DMS 273 (cell line): ENCODE measurements around the gene CWF19L2.

Experiments
- DNase-seq: peaks from one replicate; lab custom pipeline; 2025; ENCODE audit not compliant: unreplicated experiment; lab: John Stamatoyannopoulos, UW

Gene CWF19L2

DNA sequence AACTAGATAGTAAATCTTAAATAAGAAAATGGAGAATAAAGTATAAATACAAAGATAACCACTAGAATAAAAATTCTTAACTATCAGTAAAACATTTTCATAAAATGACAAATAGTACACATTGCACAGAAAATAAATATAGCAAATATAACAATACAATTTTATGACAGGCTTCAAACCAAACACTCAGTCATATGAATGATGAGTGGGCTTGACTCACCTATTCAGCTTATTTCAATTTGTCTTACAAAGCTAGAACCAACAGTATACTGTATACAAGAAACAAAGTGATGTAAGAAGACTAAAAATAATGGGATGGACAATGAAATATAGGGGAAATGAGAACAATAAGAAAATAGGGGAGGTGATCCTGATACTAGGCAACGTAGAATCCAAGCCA, 141.2 kb downstream of the CWF19L2 start:
- no peak for DNase-seq

DNA sequence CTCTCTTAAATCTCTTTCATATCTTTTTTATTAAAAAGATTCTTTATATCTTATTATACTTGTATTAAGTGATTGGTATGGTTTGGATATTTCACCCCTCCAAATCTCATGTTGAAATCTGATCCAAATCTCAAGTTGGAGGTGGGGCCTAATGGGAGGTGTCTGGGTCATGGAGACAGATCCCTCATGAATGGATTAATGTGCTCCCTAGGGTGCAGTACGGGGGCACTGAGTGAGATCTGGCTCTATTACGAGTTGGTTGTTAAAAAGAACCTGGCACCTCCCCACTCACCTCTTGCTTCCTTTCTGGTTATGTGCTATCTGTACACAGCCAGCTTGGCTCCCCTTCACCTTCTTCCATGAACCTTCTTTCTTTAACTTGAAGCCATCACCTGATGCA, 149.6 kb downstream of the CWF19L2 start:
- peak; percentile 1 for DNase-seq

DNA sequence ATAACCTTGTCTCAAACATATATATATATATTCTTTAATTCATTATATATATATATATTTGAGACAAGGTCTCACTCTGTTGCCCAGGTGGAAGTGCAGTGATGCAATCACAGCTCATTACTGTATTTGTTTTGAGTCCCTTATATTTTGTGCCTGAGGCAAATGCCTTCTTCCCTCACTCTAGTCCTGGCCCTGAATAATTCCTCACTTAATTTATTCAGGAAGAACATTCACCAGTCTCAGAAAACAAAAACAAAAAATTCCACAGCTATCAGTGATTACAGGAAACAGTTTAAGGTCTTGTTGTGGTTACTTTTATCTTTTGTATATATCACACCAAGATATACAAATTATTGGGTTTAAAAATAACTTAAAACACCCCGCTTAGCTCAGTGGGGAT, 155.7 kb downstream of the CWF19L2 start:
- no peak for DNase-seq

DNA sequence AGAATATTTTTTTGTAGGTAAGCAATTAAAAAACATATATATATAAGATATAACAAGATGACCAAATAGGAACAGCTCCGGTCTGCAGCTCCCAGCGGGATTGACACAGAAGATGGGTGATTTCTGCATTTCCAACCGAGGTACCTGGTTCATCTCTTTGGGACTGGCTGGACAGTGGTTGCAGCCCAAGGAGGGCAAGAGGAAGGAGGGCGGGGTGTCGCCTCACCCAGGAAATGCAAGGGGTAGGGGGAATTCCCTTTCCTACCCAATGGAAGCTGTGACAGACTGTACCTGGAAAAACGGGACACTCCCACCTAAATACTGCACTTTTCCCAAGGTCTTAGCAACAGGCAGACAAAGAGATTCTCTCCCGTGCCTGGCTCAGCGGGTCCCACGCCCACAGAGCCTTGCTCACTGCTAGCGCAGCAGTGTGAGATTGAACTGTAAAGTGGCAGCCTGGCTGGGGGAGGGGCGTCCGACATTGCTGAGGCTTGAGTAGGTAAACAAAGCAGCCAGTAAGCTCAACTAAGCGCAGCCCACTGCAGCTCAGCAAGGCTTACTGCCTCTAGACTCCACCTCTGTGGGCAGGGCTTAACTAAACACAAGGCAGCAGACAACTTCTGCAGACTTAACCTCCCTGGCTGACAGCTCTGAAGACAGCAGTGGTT, 163.8 kb downstream of the CWF19L2 start:
- no peak for DNase-seq

DNA sequence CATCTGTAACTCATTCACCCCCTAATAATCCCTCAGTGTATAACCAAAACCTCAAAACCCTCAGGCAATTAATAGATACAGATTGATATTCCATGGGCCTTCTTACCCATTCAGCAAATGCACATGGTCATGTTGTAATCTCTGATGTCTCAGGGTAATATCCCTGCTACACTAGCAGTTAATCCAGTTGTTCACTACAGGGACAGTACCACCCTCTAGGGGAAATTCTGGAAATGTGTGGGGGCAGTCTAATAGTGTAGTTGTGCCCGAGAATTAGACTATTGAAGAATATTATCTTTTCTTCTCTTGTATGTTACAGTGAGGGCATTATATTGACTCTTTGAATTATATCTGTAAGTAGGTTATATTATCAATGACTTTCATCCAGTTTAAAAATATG, 175.4 kb downstream of the CWF19L2 start:
- no peak for DNase-seq
